Epidermal melanocyte (primary cell): ENCODE data around the gene ATP8A2.
"Not testable (repeated sequence)": the region's sequence is repeated elsewhere in the genome, so short reads cannot be mapped to it uniquely, and the experiment has no call there.

Source experiments
- DNase-seq: peaks from one replicate; pipeline ENCODE4 v3.0.0; 2011; ENCODE audit warnings: low spot score; ENCODE audit not compliant: insufficient read length

Gene ATP8A2

DNA sequence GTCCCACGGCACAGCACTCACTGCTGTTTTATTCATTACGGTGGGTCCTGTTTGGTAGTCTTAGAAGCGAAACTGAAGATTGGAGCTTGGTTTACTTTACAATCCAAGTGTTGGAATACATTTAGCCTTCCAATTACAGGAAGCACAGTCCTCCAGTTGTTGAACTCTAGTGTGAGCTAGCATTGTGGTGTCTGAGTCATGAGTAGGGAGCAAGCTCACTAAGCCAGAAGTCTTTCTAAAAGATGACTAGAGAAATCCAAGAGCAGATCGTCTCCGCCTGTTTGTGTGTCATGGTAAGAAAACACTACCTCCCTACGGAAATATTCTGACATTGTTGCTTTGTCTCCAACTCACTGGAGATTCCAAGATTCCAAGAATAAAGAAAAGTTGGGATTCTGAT, 690.2 kb downstream of the ATP8A2 start:
- no peak for DNase-seq

DNA sequence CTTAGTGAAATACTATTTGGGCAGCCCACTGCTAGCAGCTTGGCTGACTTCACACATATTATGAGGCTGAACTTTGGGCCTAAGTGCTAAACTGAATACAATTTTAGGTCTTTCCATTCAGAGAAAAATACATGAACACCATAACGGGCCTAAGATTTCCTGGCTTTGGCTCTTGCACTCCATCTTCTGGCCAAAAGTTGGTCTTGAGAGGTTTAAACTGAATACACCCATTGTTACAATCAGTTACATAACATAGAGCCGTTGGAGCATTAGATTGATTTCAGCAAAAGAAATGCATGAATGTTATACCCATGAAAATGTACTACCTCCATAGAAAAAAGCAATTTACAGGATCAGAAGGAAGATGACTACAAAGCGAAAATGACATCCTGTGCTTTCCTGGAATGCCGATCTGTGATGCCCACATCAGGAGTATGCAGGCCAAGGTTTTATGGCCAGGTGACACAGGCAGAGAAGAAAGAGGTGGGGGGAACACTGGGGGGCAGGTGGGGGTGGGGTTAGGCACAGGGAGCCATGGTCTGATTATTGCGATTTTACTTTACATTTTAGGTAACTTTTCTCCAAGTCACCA, 691.2 kb downstream of the ATP8A2 start:
- peak; percentile 57 for DNase-seq

DNA sequence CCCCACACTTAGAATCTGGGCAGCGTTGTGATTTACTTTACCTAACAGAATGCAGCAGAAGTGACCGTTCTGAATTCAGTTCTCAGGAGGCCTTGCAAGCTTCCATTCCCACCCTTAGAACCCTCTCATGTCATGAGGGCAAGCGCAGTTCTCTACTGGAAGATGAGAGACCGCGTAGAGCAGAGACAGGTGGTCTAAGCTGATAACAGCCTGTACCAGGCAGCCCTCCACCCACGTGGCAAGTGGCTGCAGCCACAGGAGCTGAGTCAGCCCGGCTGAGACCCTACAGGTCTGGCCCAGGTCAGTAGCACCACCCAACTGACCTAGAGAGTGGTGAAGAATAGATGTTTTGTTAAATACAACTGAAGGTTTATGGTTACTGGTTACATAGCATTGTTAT, 694.7 kb downstream of the ATP8A2 start:
- DNase-seq, result not testable (repeated sequence)

DNA sequence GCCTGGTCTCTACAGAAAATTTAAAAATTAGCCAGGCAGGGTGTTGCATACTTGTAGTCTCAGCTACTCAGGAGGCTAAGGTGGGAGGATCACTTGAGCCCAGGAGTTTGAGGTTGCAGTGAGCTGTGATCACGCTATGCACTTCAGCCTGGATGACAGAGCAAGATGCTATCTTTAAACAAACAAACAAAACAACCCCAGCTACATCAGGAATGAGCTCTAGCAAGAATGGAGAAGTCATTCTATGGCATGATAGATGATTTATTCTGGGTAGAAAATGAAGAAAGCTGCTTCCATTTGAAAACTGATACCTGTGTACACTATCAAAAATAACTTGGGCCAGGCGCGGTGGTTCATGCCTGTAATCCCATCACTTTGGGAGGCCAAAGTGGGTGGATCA, 695.8 kb downstream of the ATP8A2 start:
- no peak for DNase-seq

DNA sequence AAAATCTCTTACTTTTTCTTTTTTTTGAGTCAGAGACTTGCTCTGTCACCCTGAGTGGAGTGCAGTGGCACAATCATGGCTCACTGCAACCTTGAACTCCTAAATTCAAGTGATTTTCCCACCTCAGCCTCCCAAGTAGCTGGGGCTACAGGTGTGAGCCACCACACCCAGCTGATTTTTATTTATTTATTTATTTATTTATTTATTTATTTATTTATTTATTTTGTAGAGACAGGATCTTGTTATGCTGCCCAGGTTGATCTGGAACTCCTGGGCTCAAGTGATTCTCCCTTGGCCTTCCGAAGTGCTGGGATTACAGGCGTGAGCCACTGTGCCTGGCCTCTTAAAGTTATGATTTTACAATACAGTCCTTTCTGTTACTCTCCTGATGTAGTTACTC, 696.6 kb downstream of the ATP8A2 start:
- DNase-seq, result not testable (repeated sequence)

DNA sequence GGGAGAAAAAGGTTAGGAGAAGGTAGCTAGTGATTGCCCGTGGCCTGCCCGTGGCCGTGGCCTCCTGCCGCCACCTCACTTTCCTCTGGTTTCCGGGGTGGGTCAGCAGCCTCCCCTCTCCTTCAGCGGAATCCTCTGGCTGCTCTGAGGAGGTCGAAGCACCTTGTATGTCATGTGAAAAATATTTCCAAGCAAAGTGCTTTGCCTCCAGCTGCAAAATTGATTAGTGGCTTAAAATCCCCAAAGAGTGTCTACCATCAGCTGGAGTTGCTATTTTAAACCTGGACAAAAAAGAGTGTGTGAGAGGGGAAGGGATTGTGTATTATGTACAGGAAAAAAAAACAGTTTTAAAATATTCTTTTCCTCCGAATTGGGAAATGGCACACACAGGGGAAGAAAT, 697.9 kb downstream of the ATP8A2 start:
- DNase-seq, result not testable (repeated sequence)

DNA sequence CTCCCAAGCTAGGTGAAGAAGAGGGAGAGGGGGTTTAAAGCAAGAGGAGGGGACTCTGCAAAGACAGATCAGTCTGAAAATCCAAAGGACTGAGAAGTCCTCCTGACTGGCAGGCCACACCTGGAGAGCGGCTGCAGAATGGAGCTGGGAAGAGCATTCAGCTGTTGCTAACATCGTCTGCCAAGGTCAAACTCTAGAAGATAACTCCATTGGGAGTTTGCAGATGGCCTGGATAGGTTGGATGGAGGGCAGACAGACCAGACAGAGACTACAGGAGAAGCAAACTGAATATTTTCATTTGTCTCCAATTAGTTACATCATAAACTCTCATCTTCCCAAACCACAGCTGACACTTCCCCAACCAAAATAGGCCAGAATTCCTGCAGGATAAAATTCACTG, 699.9 kb downstream of the ATP8A2 start:
- DNase-seq, result no peak

DNA sequence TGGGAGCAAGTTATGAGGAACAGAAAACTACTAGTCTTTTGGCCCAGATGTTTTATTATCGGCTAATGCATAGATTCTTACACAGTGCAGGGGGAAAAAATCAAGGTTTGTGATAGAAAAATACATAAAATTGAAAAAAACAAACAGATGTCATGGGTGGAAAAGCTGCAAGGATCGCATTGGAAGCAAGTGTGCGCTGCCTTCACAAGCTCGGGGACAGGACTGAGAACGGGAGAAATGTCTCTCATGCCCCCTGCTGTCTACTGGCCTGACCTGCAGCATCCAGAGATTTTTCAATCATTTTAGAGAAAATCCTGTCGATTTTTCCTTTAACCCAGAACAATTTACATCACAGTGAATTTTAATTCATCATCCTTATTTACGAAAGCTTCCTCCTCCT, 700.6 kb downstream of the ATP8A2 start:
- not testable (repeated sequence) for DNase-seq

DNA sequence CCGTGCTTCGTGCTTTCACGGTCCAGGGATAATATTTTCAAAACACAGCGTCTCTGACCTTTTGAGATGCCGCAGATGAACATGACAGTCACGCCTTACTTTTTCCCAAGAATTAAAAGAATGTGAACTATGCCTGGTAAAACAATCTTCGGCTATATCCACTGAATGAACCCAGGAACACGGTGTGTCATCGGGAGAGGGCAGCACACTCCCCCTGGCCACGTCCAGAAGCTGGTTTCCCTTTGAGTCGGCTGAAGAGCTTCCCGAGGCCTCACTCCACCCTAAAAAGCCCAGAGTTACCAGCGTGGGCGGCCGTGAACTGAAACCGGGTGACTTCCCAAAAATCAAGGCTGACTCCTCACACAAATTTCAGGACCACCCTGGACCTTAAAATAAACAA, 702.9 kb downstream of the ATP8A2 start:
- no peak for DNase-seq
